HCT116 (cell line): ENCODE results near the gene TUB. TPM values are rescaled to one million over a fixed set of nuclear protein-coding genes. Genes with fewer than 3 reads are reported as not detected.

Experiments used
- ATAC-seq: fragments of 200-7000 bp; cut with Tn5 transposase; 2 replicates; pipeline ENCODE4 v1.9.1; 2020; ENCODE audit warnings: mild to moderate bottlenecking, moderate library complexity
- BruUV-seq: library from RNA; stranded (reverse); fragments of 400-500 nt; replicated peaks from 2 replicates; lab custom pipeline; 2021; lab: Mats Ljungman, UMichigan
- CTCF ChIA-PET: fragments of 300-600 bp; sonication (Branson Sonifier 250); formaldehyde crosslinking; loops from one replicate; lab custom pipeline; 2021; ENCODE audit warnings: antibody characterized with exemption; lab: Charles Lee
- POLR2A ChIA-PET: fragments of 300-600, 350-600 bp; sonication (Branson Sonifier 250); formaldehyde crosslinking; loops from one replicate; lab custom pipeline; 2021; ENCODE audit warnings: antibody characterized with exemption; lab: Charles Lee
- RAD21 ChIA-PET, 2 experiments: fragments of 300-600 bp; sonication (Branson Sonifier 250); formaldehyde crosslinking; loops; one replicate each; lab custom pipeline; 2023; ENCODE audit warnings: low total read pairs in 2 of 2; ENCODE audit not compliant: uncharacterized antibody in 2 of 2, unreplicated experiment in 2 of 2, low non-redundant PET in 1 of 2; lab: Charles Lee
- DNase-seq: peaks from one replicate; pipeline ENCODE4 v3.0.0-alpha.2; 2010; ENCODE audit warnings: low read depth, low spot score
- H2AFZ ChIP-seq: fragments of 200-600 bp; shearing (Covaris generic), sonication (generic); 2 replicates; pipeline ENCODE4 v1.6.1; 2017; ENCODE audit warnings: low read depth, mixed run types, mixed read lengths, antibody characterized with exemption, low read length; ENCODE audit not compliant: poor library complexity, severe bottlenecking
- H3K27ac ChIP-seq: 2 replicates; pipeline ENCODE4 v1.5.1; 2012; ENCODE audit warnings: low read depth, low read length
- H3K27me3 ChIP-seq: fragments of 200-600 bp; sonication (generic); 2 replicates; pipeline ENCODE4 v1.6.1; 2016; ENCODE audit warnings: mixed run types, low read length, mixed read lengths; ENCODE audit not compliant: insufficient read depth
- H3K36me3 ChIP-seq, 2 experiments: fragments of 200-500 bp in 1 of 2; fragments of 200-600 bp in 1 of 2; sonication (Bioruptor generic) in 1 of 2; sonication (generic) in 1 of 2; 2 replicates each; pipeline versions ENCODE4 v1.5.1 to v1.6.1; 2014 to 2016; ENCODE audit warnings: low read length in 2 of 2, inconsistent platforms in 1 of 2, mixed read lengths in 1 of 2, mixed run types in 1 of 2; ENCODE audit not compliant: insufficient read depth in 2 of 2, control insufficient read depth in 1 of 2
- H3K4me1 ChIP-seq, 2 experiments: fragments of 200-600 bp in 1 of 2; sonication (generic) in 1 of 2; 2 replicates each; pipeline versions ENCODE4 v1.5.1 to v1.6.1; 2012 to 2017; ENCODE audit warnings: low read length in 2 of 2, inconsistent platforms in 1 of 2, mild to moderate bottlenecking in 1 of 2, mixed read lengths in 1 of 2, mixed run types in 1 of 2, moderate library complexity in 1 of 2; ENCODE audit not compliant: insufficient read depth in 2 of 2, control insufficient read depth in 1 of 2
- H3K4me2 ChIP-seq: fragments of 200-600 bp; sonication (generic); 2 replicates; pipeline ENCODE4 v1.6.1; 2017; ENCODE audit warnings: mixed run types, low read length, mixed read lengths
- H3K4me3 ChIP-seq, 2 experiments: fragments of 200-600 bp in 1 of 2; sonication (generic) in 1 of 2; replicated peaks in 1 of 2; 2 replicates each; pipeline ENCODE4 v1.5.1; 2011 to 2016; ENCODE audit warnings: low read length in 2 of 2, control low read depth in 1 of 2, low read depth in 1 of 2, mild to moderate bottlenecking in 1 of 2, mixed read lengths in 1 of 2, mixed run types in 1 of 2
- H3K79me2 ChIP-seq: fragments of 200-600 bp; sonication (generic); 2 replicates; pipeline ENCODE4 v1.6.1; 2017; ENCODE audit warnings: mild to moderate bottlenecking, mixed run types, low read length, moderate library complexity, mixed read lengths; ENCODE audit not compliant: insufficient read depth
- H3K9ac ChIP-seq: fragments of 200-600 bp; sonication (generic); 2 replicates; pipeline ENCODE4 v1.6.1; 2016; ENCODE audit warnings: low read length, mixed read lengths
- H3K9me2 ChIP-seq: fragments of 200-600 bp; sonication (generic), shearing (Covaris generic); 2 replicates; pipeline ENCODE4 v1.6.1; 2017; ENCODE audit warnings: mixed run types, mild to moderate bottlenecking, moderate library complexity; ENCODE audit not compliant: insufficient read depth
- H3K9me3 ChIP-seq, 2 experiments: fragments of 200-500 bp in 1 of 2; fragments of 200-600 bp in 1 of 2; sonication (Bioruptor generic) in 1 of 2; sonication (generic) in 1 of 2; 2 replicates each; pipeline ENCODE4 v1.6.1; 2014 to 2017; ENCODE audit warnings: low read length in 2 of 2, mixed read lengths in 2 of 2, inconsistent platforms in 1 of 2, low read depth in 1 of 2, mild to moderate bottlenecking in 1 of 2, mixed run types in 1 of 2, moderate library complexity in 1 of 2; ENCODE audit not compliant: control insufficient read depth in 1 of 2, insufficient read depth in 1 of 2
- H4K20me1 ChIP-seq: fragments of 200-600 bp; sonication (generic), shearing (Covaris generic); 2 replicates; pipeline ENCODE4 v1.6.1; 2017; ENCODE audit warnings: mixed run types, mild to moderate bottlenecking, moderate library complexity; ENCODE audit not compliant: insufficient read depth
- CTCF ChIP-seq, 3 experiments: fragments of 200-600 bp in 1 of 3; sonication (generic) in 1 of 3; IDR thresholded peaks in 2 of 3; conservative IDR thresholded peaks in 1 of 3; 2 replicates each; pipeline ENCODE4 v1.5.1; 2012 to 2017; ENCODE audit warnings: low read depth in 2 of 3, low read length in 2 of 3, antibody characterized with exemption in 1 of 3, borderline replicate concordance in 1 of 3, control low read depth in 1 of 3, mild to moderate bottlenecking in 1 of 3, mixed read lengths in 1 of 3, mixed run types in 1 of 3, moderate library complexity in 1 of 3; ENCODE audit not compliant: insufficient read depth in 1 of 3
- JUND ChIP-seq: IDR thresholded peaks from 2 replicates; pipeline ENCODE4 v1.6.1; 2012
- POLR2A ChIP-seq: IDR thresholded peaks from 2 replicates; pipeline ENCODE4 v1.7.0; 2011; ENCODE audit warnings: borderline replicate concordance; ENCODE audit not compliant: insufficient read depth, insufficient read length; ENCODE audit errors: extremely low read depth
- POLR2AphosphoS5 ChIP-seq: IDR thresholded peaks from 2 replicates; pipeline ENCODE4 v1.6.1; 2011; ENCODE audit warnings: mild to moderate bottlenecking, low read depth, low read length, moderate library complexity
- RAD21 ChIP-seq: IDR thresholded peaks from 2 replicates; pipeline ENCODE4 v1.6.1; 2012; ENCODE audit warnings: low read depth, mild to moderate bottlenecking
- SP1 ChIP-seq: IDR thresholded peaks from 2 replicates; pipeline ENCODE4 v1.6.1; 2012; ENCODE audit warnings: low read depth
- SRF ChIP-seq: IDR thresholded peaks from 2 replicates; pipeline ENCODE4 v1.6.1; 2012; ENCODE audit warnings: low read depth
- TCF7L2 ChIP-seq: IDR thresholded peaks from 2 replicates; pipeline ENCODE4 v1.7.0; 2011; ENCODE audit warnings: borderline replicate concordance, inconsistent platforms; ENCODE audit not compliant: insufficient read depth, insufficient read length; ENCODE audit errors: extremely low read depth
- YY1 ChIP-seq: IDR thresholded peaks from 2 replicates; pipeline ENCODE4 v1.6.1; 2011; ENCODE audit warnings: low read length, low read depth, moderate library complexity, mild to moderate bottlenecking; ENCODE audit not compliant: insufficient replicate concordance; ENCODE audit errors: extremely low read depth
- intact Hi-C: fragments of 100-400 bp; cut with micrococcal nuclease; formaldehyde crosslinking; loops from 2 replicates; pipeline ENCODE4 v1.10.0; 2022
- total RNA-seq: library from RNA; stranded (reverse); gene quantifications from one replicate; pipeline ENCODE4 v1.2.1, GENCODE V29; 2021; ENCODE audit not compliant: unreplicated experiment
- TF ChIP-seq, protein P1 (sequence below): IDR thresholded peaks from 2 replicates; pipeline ENCODE4 v1.6.1; 2011; ENCODE audit warnings: mild to moderate bottlenecking, low read length, moderate library complexity; ENCODE audit not compliant: insufficient replicate concordance; ENCODE audit errors: extremely low read depth
- TF ChIP-seq, protein P2 (sequence below): IDR thresholded peaks from 2 replicates; pipeline ENCODE4 v1.6.1; 2012; ENCODE audit warnings: low read depth

Gene TUB
- total RNA-seq, 1 experiment from 2014 or later = 0.02 TPM

GRCh38 chr11:8082391-8083087, 1.5 kb downstream of the TUB start:
- H3K36me3 ChIP-seq = no peaks in the 10 kb centered on the region
- H3K9me2 ChIP-seq = no peaks in the 10 kb centered on the region
- ATAC-seq = no peak
- no peak overlapping the region for H3K4me2 ChIP-seq
- CTCF ChIA-PET = interaction anchor here (1.0 to 1.1 kb wide), 2 partner anchors 8 to 10 kb away, joined by 3 to 4 read pairs; no protein-coding TSS in a partner anchor
- no peaks in the 10 kb centered on the region for H3K9me3 ChIP-seq
- H3K9ac ChIP-seq = no peak overlapping the region
- RAD21 ChIA-PET = no interaction called here
- H3K4me3 ChIP-seq = no peak overlapping the region
- no peak for DNase-seq
- TF ChIP-seq JUND (no peak), POLR2AphosphoS5 (no peak), SP1 (no peak), TCF7L2 (no peak)
- TF ChIP-seq, protein P1, sequence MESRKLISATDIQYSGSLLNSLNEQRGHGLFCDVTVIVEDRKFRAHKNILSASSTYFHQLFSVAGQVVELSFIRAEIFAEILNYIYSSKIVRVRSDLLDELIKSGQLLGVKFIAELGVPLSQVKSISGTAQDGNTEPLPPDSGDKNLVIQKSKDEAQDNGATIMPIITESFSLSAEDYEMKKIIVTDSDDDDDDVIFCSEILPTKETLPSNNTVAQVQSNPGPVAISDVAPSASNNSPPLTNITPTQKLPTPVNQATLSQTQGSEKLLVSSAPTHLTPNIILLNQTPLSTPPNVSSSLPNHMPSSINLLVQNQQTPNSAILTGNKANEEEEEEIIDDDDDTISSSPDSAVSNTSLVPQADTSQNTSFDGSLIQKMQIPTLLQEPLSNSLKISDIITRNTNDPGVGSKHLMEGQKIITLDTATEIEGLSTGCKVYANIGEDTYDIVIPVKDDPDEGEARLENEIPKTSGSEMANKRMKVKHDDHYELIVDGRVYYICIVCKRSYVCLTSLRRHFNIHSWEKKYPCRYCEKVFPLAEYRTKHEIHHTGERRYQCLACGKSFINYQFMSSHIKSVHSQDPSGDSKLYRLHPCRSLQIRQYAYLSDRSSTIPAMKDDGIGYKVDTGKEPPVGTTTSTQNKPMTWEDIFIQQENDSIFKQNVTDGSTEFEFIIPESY = no peak
- POLR2A ChIA-PET = no interaction called here
- no TSS peak for BruUV-seq
- no peak overlapping the region for H2AFZ ChIP-seq
- H4K20me1 ChIP-seq = no peaks in the 10 kb centered on the region
- intact Hi-C loops = no loop called here
- H3K27ac ChIP-seq = no peak overlapping the region
- no peaks in the 10 kb centered on the region for H3K79me2 ChIP-seq
- no peaks in the 10 kb centered on the region for H3K4me1 ChIP-seq
- no peaks in the 10 kb centered on the region for H3K27me3 ChIP-seq

- Histone ChIP-seq H3K9me2 (no peaks in the 10 kb centered on the region), H3K9me3 (no peaks in the 10 kb centered on the region), H3K79me2 (no peaks in the 10 kb centered on the region), H3K9ac (no peak overlapping the region), H3K27ac (no peak overlapping the region), H2AFZ (no peak overlapping the region), H3K27me3 (no peaks in the 10 kb centered on the region), H3K4me1 (no peaks in the 10 kb centered on the region), H3K36me3 (no peaks in the 10 kb centered on the region), H4K20me1 (no peaks in the 10 kb centered on the region), H3K4me3 (no peak overlapping the region), H3K4me2 (no peak overlapping the region)
- DNase-seq (no peak), ATAC-seq (no peak)
- intact Hi-C loops = no loop called here
- no TSS peak for BruUV-seq
- ChIA-PET POLR2A (no interaction called here), RAD21 (no interaction called here), CTCF (interaction anchor here (1.0 to 1.1 kb wide), 2 partner anchors 7 to 9 kb away, joined by 3 to 4 read pairs; no protein-coding TSS in a partner anchor)
- TF ChIP-seq POLR2A (no peak), CTCF (IDR thresholded peaks at IDR 0.05 in 2 of 3, conservative IDR thresholded peaks at IDR 0.05 in 1 of 3; ENCODE audit: borderline replicate concordance in 1 of 3, insufficient read depth in 1 of 3, low read depth in 2 of 3, low read length in 2 of 3) (no peak), TCF7L2 (no peak), JUND (no peak), YY1 (no peak), RAD21 (no peak), POLR2AphosphoS5 (no peak), SRF (no peak)
- TF ChIP-seq, protein P2, sequence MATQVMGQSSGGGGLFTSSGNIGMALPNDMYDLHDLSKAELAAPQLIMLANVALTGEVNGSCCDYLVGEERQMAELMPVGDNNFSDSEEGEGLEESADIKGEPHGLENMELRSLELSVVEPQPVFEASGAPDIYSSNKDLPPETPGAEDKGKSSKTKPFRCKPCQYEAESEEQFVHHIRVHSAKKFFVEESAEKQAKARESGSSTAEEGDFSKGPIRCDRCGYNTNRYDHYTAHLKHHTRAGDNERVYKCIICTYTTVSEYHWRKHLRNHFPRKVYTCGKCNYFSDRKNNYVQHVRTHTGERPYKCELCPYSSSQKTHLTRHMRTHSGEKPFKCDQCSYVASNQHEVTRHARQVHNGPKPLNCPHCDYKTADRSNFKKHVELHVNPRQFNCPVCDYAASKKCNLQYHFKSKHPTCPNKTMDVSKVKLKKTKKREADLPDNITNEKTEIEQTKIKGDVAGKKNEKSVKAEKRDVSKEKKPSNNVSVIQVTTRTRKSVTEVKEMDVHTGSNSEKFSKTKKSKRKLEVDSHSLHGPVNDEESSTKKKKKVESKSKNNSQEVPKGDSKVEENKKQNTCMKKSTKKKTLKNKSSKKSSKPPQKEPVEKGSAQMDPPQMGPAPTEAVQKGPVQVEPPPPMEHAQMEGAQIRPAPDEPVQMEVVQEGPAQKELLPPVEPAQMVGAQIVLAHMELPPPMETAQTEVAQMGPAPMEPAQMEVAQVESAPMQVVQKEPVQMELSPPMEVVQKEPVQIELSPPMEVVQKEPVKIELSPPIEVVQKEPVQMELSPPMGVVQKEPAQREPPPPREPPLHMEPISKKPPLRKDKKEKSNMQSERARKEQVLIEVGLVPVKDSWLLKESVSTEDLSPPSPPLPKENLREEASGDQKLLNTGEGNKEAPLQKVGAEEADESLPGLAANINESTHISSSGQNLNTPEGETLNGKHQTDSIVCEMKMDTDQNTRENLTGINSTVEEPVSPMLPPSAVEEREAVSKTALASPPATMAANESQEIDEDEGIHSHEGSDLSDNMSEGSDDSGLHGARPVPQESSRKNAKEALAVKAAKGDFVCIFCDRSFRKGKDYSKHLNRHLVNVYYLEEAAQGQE = no peak
Observed at GRCh38 chr11:8083088-8083395, 2.0 kb downstream of the TUB start.
